H1 (cell line): ENCODE data around the gene OR6B2. TPM values are rescaled to one million over a fixed set of nuclear protein-coding genes. Genes with fewer than 3 reads are reported as not detected.

Source experiments
- CTCF ChIA-PET: fragments of 300-600 bp; sonication (Branson Sonifier 250); formaldehyde crosslinking; loops from one replicate; lab custom pipeline; 2021; ENCODE audit not compliant: partially characterized antibody; lab: Charles Lee
- POLR2A ChIA-PET: fragments of 300-600 bp; sonication (Branson Sonifier 250); formaldehyde crosslinking; loops from one replicate; lab custom pipeline; 2021; ENCODE audit warnings: inconsistent platforms; ENCODE audit not compliant: partially characterized antibody; lab: Charles Lee
- DNase-seq, 2 experiments: peaks; one replicate each; pipeline versions ENCODE4 v3.0.0 to v3.0.0-alpha.2; 2010 to 2022; ENCODE audit warnings: low spot score in 2 of 2, low read depth in 1 of 2, mixed read lengths in 1 of 2
- FAIRE-seq: peaks from 2 replicates; lab custom pipeline; 2011; peaks lifted over from hg19 to GRCh38; lab: Jason Lieb, UNC
- H2AFZ ChIP-seq: 2 replicates; pipeline ENCODE4 v1.8.1; 2012; ENCODE audit warnings: low read length, inconsistent platforms
- H2AK5ac ChIP-seq: 2 replicates; pipeline ENCODE4 v1.6.1; 2013; ENCODE audit warnings: low read depth, low read length
- H2BK120ac ChIP-seq: replicated peaks from 2 replicates; pipeline ENCODE3; 2013; ENCODE audit warnings: low read depth, low read length, inconsistent platforms
- H2BK12ac ChIP-seq: 2 replicates; pipeline ENCODE4 v1.6.1; 2013; ENCODE audit warnings: low read depth, low read length
- H2BK15ac ChIP-seq: 2 replicates; pipeline ENCODE4 v1.6.1; 2013; ENCODE audit warnings: low read length
- H2BK20ac ChIP-seq: 2 replicates; pipeline ENCODE4 v1.6.1; 2013; ENCODE audit warnings: low read length
- H2BK5ac ChIP-seq: 2 replicates; pipeline ENCODE4 v1.6.1; 2013; ENCODE audit warnings: low read depth, low read length
- H3K14ac ChIP-seq: 2 replicates; pipeline ENCODE4 v1.6.1; 2013; ENCODE audit warnings: inconsistent platforms; ENCODE audit not compliant: insufficient read length
- H3K18ac ChIP-seq: 2 replicates; pipeline ENCODE4 v1.6.1; 2013; ENCODE audit warnings: low read length; ENCODE audit errors: extremely low read depth
- H3K23ac ChIP-seq: 2 replicates; pipeline ENCODE4 v1.6.1; 2013; ENCODE audit warnings: inconsistent platforms; ENCODE audit not compliant: insufficient read length
- H3K23me2 ChIP-seq: 2 replicates; pipeline ENCODE4 v1.6.1; 2013; ENCODE audit warnings: low read depth, low read length
- H3K27ac ChIP-seq: 2 replicates; pipeline ENCODE4 v1.6.1; 2011; ENCODE audit warnings: low read depth, low read length, inconsistent platforms
- H3K27me3 ChIP-seq, 4 experiments: replicated peaks in 1 of 4; 1 replicate in 1 of 4; 2 replicates in 3 of 4; pipeline versions ENCODE4 v1.6.1 to v1.8.1; 2011 to 2013; ENCODE audit warnings: low read length in 3 of 4, mild to moderate bottlenecking in 3 of 4, inconsistent platforms in 2 of 4, mixed read lengths in 2 of 4, moderate library complexity in 1 of 4; ENCODE audit not compliant: control insufficient read depth in 3 of 4, insufficient read depth in 3 of 4; ENCODE audit errors: extremely low read depth in 1 of 4
- H3K36me3 ChIP-seq, 4 experiments: 2 replicates each; pipeline versions ENCODE4 v1.6.1 to v1.8.1; 2011 to 2013; ENCODE audit warnings: mild to moderate bottlenecking in 4 of 4, low read length in 3 of 4, moderate library complexity in 2 of 4, control low read depth in 1 of 4, inconsistent platforms in 1 of 4; ENCODE audit not compliant: insufficient read depth in 4 of 4, control insufficient read depth in 2 of 4
- H3K4ac ChIP-seq: replicated peaks from 2 replicates; pipeline ENCODE3; 2013; ENCODE audit warnings: low read length, low read depth, mixed read lengths, inconsistent platforms; ENCODE audit not compliant: insufficient read length
- H3K4me1 ChIP-seq, 4 experiments: replicated peaks in 1 of 4; 1 replicate in 1 of 4; 2 replicates in 3 of 4; pipeline versions ENCODE4 v1.6.1 to v1.8.1; 2011 to 2013; ENCODE audit warnings: low read length in 3 of 4, inconsistent platforms in 2 of 4, mixed read lengths in 1 of 4; ENCODE audit not compliant: insufficient read depth in 4 of 4, control insufficient read depth in 3 of 4
- H3K4me2 ChIP-seq, 2 experiments: 2 replicates each; pipeline versions ENCODE4 v1.6.1 to v1.8.1; 2011 to 2013; ENCODE audit warnings: low read depth in 2 of 2, low read length in 2 of 2, control low read depth in 1 of 2, inconsistent platforms in 1 of 2, mild to moderate bottlenecking in 1 of 2; ENCODE audit not compliant: insufficient read depth in 1 of 2
- H3K4me3 ChIP-seq, 4 experiments: fragments of 200-600, 300-600 bp in 1 of 4; sonication (generic), shearing (Covaris generic), sonication (Bioruptor Twin) in 1 of 4; 2 replicates each; pipeline versions ENCODE4 v1.5.1 to v1.8.1; 2011 to 2016; ENCODE audit warnings: low read length in 4 of 4, low read depth in 3 of 4, control low read depth in 2 of 4, inconsistent platforms in 2 of 4, mild to moderate bottlenecking in 2 of 4, mixed read lengths in 1 of 4, moderate library complexity in 1 of 4; ENCODE audit not compliant: insufficient read depth in 2 of 4; ENCODE audit errors: extremely low read depth in 1 of 4
- H3K56ac ChIP-seq: replicated peaks from 2 replicates; pipeline ENCODE3; 2013; ENCODE audit warnings: low read depth, mild to moderate bottlenecking, mixed read lengths, low read length, inconsistent platforms; ENCODE audit not compliant: insufficient read length
- H3K79me1 ChIP-seq: 2 replicates; pipeline ENCODE4 v1.6.1; 2013; ENCODE audit warnings: low read depth, low read length, control low read depth
- H3K79me2 ChIP-seq, 2 experiments: 2 replicates each; pipeline versions ENCODE4 v1.6.1 to v1.8.1; 2012 to 2013; ENCODE audit warnings: low read length in 2 of 2, mild to moderate bottlenecking in 2 of 2, inconsistent platforms in 1 of 2; ENCODE audit not compliant: insufficient read depth in 2 of 2, control insufficient read depth in 1 of 2
- H3K9ac ChIP-seq, 4 experiments: replicated peaks in 1 of 4; 1 replicate in 1 of 4; 2 replicates in 3 of 4; pipeline versions ENCODE4 v1.6.1 to v1.8.1; 2011 to 2013; ENCODE audit warnings: low read depth in 3 of 4, low read length in 3 of 4, control low read depth in 2 of 4, mild to moderate bottlenecking in 2 of 4, moderate library complexity in 2 of 4, inconsistent platforms in 1 of 4; ENCODE audit errors: extremely low read depth in 1 of 4
- H3K9me3 ChIP-seq, 2 experiments: 2 replicates each; pipeline versions ENCODE4 v1.6.1 to v1.8.1; 2012 to 2013; ENCODE audit warnings: mild to moderate bottlenecking in 2 of 2, moderate library complexity in 2 of 2, control low read depth in 1 of 2, inconsistent platforms in 1 of 2, low read depth in 1 of 2, low read length in 1 of 2, mixed read lengths in 1 of 2; ENCODE audit not compliant: insufficient read depth in 2 of 2
- H4K20me1 ChIP-seq, 2 experiments: replicated peaks in 1 of 2; 2 replicates each; pipeline versions ENCODE3 to v1.8.1; 2011 to 2013; ENCODE audit warnings: inconsistent platforms in 2 of 2, low read length in 2 of 2, mild to moderate bottlenecking in 1 of 2; ENCODE audit not compliant: insufficient read depth in 2 of 2, control insufficient read depth in 1 of 2
- H4K5ac ChIP-seq: 2 replicates; pipeline ENCODE4 v1.6.1; 2013; ENCODE audit warnings: low read length, low read depth, mixed read lengths, inconsistent platforms; ENCODE audit not compliant: insufficient read length
- H4K8ac ChIP-seq: 2 replicates; pipeline ENCODE4 v1.8.0; 2013; ENCODE audit warnings: mild to moderate bottlenecking, moderate library complexity, low read length, inconsistent platforms; ENCODE audit not compliant: insufficient read depth; ENCODE audit errors: extremely low read depth
- H4K91ac ChIP-seq: replicated peaks from 2 replicates; pipeline ENCODE3; 2013; ENCODE audit warnings: low read length, mixed read lengths, inconsistent platforms; ENCODE audit not compliant: insufficient read length
- CBX8 ChIP-seq: fragments of 300-800, 300-1000 bp; sonication (generic); IDR thresholded peaks from 2 replicates; pipeline ENCODE4 v1.7.1; 2016; ENCODE audit warnings: low read depth, low read length, borderline replicate concordance
- CTCF ChIP-seq, 3 experiments: IDR thresholded peaks; 1 replicate in 2 of 3; 2 replicates in 1 of 3; pipeline versions ENCODE4 v1.5.1 to v1.6.1; 2011; ENCODE audit warnings: low read length in 3 of 3, mild to moderate bottlenecking in 3 of 3, inconsistent platforms in 2 of 3, low read depth in 1 of 3, moderate library complexity in 1 of 3; ENCODE audit not compliant: insufficient read depth in 1 of 3; ENCODE audit errors: control extremely low read depth in 1 of 3
- E2F6 ChIP-seq: IDR thresholded peaks from 2 replicates; pipeline ENCODE4 v1.6.1; 2012; ENCODE audit warnings: inconsistent platforms
- EP300 ChIP-seq, 2 experiments: IDR thresholded peaks; 1 replicate in 1 of 2; 2 replicates in 1 of 2; pipeline ENCODE4 v1.6.1; 2011 to 2012; ENCODE audit warnings: low read depth in 2 of 2, low read length in 2 of 2, mild to moderate bottlenecking in 2 of 2, borderline replicate concordance in 1 of 2, inconsistent platforms in 1 of 2, moderate library complexity in 1 of 2
- GABPA ChIP-seq: IDR thresholded peaks from 2 replicates; pipeline ENCODE4 v1.6.1; 2011; ENCODE audit warnings: mild to moderate bottlenecking, low read length, moderate library complexity, borderline replicate concordance; ENCODE audit not compliant: insufficient read depth
- MAFK ChIP-seq: IDR thresholded peaks from 2 replicates; pipeline ENCODE4 v1.6.1; 2012; ENCODE audit warnings: low read depth, mild to moderate bottlenecking, improper control_type of control experiment, low read length
- PHF8 ChIP-seq: fragments of 200-600 bp; sonication (generic); conservative IDR thresholded peaks from 2 replicates; pipeline ENCODE4 v1.7.1; 2012; ENCODE audit warnings: low read depth, mild to moderate bottlenecking, inconsistent platforms, low read length, moderate library complexity
- POLR2A ChIP-seq, 2 experiments: IDR thresholded peaks; 1 replicate in 1 of 2; 2 replicates in 1 of 2; pipeline ENCODE4 v1.6.1; 2011; ENCODE audit warnings: low read depth in 2 of 2, low read length in 2 of 2, mild to moderate bottlenecking in 2 of 2; ENCODE audit errors: control extremely low read depth in 1 of 2
- SIN3A ChIP-seq, 2 experiments: IDR thresholded peaks in 1 of 2; conservative IDR thresholded peaks in 1 of 2; 2 replicates each; pipeline ENCODE4 v1.6.1; 2011 to 2012; ENCODE audit warnings: low read length in 2 of 2, improper control_type of control experiment in 1 of 2, low read depth in 1 of 2, mild to moderate bottlenecking in 1 of 2
- TAF7 ChIP-seq: optimal IDR thresholded peaks from 2 replicates; pipeline ENCODE3; 2011; ENCODE audit warnings: low read depth, mild to moderate bottlenecking, inconsistent platforms, low read length, moderate library complexity, borderline replicate concordance
- WGBS, 2 experiments: shearing (Covaris generic) in 1 of 2; methylation state at CpG; one replicate each; pipeline versions ENCODE4 v1.1.6 to v1.1.7; 2013 to 2015; ENCODE audit warnings: low lambda C conversion rate in 2 of 2, mixed read lengths in 2 of 2, inconsistent platforms in 1 of 2, low coverage in 1 of 2, missing lambda C conversion rate in 1 of 2; ENCODE audit not compliant: insufficient replicate concordance in 2 of 2, insufficient coverage in 1 of 2, insufficient read length in 1 of 2; ENCODE audit errors: extremely low coverage in 1 of 2, missing lambda C conversion rate in 1 of 2; 5-methylcytosine and 5-hydroxymethylcytosine counted together
- polyA plus RNA-seq, 7 experiments: library from polyadenylated mRNA; depleted of rRNA in 3 of 7; stranded (reverse) in 5 of 7; unstranded in 2 of 7; fragments of >200 nt in 5 of 7; fragments of 200-250 nt in 2 of 7; gene quantifications; 1 replicate in 5 of 7; 2 replicates in 1 of 7; 4 replicates in 1 of 7; pipeline versions ENCODE4 v1.2.1 to v1.2.3, GENCODE V29; 2011 to 2013; ENCODE audit warnings: missing spikeins in 2 of 7, mixed read lengths in 2 of 7
- total RNA-seq: library from RNA; stranded (reverse); fragmentation: NEBNext Ultra II Directional; extraction: Animal tissue kit (Norgen Biotek cat#: 25700); gene quantifications from 2 replicates; pipeline ENCODE4 v1.2.1, GENCODE V29; 2021

OR6B2 gene
- total and polyA plus RNA-seq, 2 of the 8 experiments (the other 6 are each of a cell fraction or from before 2014, with no cell fraction given), result not detected

- Histone ChIP-seq H3K23me2 (no peaks in the 10 kb centered on the region), H4K5ac (no peak overlapping the region), H3K4me2 (no peak overlapping the region), H2BK120ac (no peak overlapping the region), H3K36me3 (peaks cover 8 to 47% (median 31%) of the 10 kb centered on the region in 4 experiments; a peak in 7 of 8 replicates), H4K8ac (no peak overlapping the region), H2AK5ac (no peak overlapping the region), H3K18ac (no peak overlapping the region), H3K79me2 (no peaks in the 10 kb centered on the region), H3K27ac (no peak overlapping the region), H3K9ac (no peak overlapping the region), H2BK15ac (no peak overlapping the region), H3K14ac (no peak overlapping the region), H2BK5ac (no peak overlapping the region), H3K9me3 (no peaks in the 10 kb centered on the region), H3K4me3 (no peak overlapping the region), H4K20me1 (peaks cover 2 to 16% of the 10 kb centered on the region in 2 experiments), H3K23ac (no peak overlapping the region), H2BK20ac (no peak overlapping the region), H3K27me3 (no peaks in the 10 kb centered on the region), H3K56ac (no peak overlapping the region), H4K91ac (no peak overlapping the region), H2BK12ac (no peak overlapping the region), H3K4me1 (no peaks in the 10 kb centered on the region), H3K79me1 (peaks cover 4% of the 10 kb centered on the region; the same call in 1 of the 2 replicates), H3K4ac (no peak overlapping the region), H2AFZ (no peak overlapping the region)
- DNase-seq (no peak), FAIRE-seq (no peak)
- CTCF ChIA-PET, result interaction anchor here (0.9 to 2.3 kb wide), 4 partner anchors 7 to 34 kb away, joined by 3 to 14 read pairs (median 5); no protein-coding TSS in a partner anchor
- WGBS, 2 experiments, result 88% methylated on average over 9 of the region's 9 CpGs; no CpG with 5 or more reads in 1 of the 2 experiments
- POLR2A ChIA-PET, result interaction anchor here (0.9 kb wide), 1 partner anchor 8 kb away, joined by 3 read pairs; no protein-coding TSS in a partner anchor
- no peak for TF ChIP-seq SIN3A (conservative IDR thresholded peaks at IDR 0.05 in 1 of 2, IDR thresholded peaks at IDR 0.05 in 1 of 2; ENCODE audit: low read depth in 1 of 2, low read length in 2 of 2)
- TF ChIP-seq POLR2A (IDR thresholded peaks at IDR 0.05; ENCODE audit: control extremely low read depth in 1 of 2, low read depth in 2 of 2, low read length in 2 of 2), result no peak
- no peak for TF ChIP-seq PHF8
- TF ChIP-seq TAF7, result no peak
- TF ChIP-seq CBX8, result no peak
- TF ChIP-seq E2F6, result no peak
- TF ChIP-seq MAFK, result no peak
- TF ChIP-seq GABPA, result no peak
- no peak for TF ChIP-seq CTCF (IDR thresholded peaks at IDR 0.05; ENCODE audit: control extremely low read depth in 1 of 3, insufficient read depth in 1 of 3, low read depth in 1 of 3, low read length in 3 of 3)
- TF ChIP-seq EP300 (IDR thresholded peaks at IDR 0.05; ENCODE audit: borderline replicate concordance in 1 of 2, low read depth in 2 of 2, low read length in 2 of 2), result no peak
Observed at GRCh38 chr2:240014327-240014726, 15.9 kb downstream of the OR6B2 start.
